Hematopoietic multipotent progenitor cell treated with erythropoietin and hydrocortisone succinate and interleukin-3 and kit ligand, for 6 days (in vitro differentiated cells): ENCODE data around the gene ZFAND5.

Source experiments
- DNase-seq: peaks from one replicate; pipeline ENCODE4 v3.0.0-alpha.2; 2015

The ZFAND5 gene

DNA sequence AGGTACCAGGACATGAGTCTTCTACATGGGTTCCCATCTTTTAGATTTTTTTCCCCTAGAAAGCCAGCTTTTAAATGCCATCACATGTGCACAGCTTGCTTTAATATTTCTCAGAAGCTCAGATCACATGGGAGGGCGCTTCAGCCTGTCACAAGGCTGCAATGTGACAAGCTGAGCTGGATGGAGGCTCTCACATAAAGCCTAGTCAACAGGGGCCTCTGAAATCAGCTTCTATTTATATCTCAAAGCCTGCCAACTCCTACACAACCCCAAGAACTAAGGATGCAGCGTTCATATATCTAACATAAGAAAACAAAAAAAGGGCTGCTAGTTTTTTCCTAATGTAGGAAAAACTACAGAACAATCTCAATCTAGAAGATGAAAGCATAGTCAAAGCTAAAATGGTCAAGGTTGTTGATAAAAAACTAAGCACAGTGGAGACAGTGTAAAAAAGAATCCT is 2.3 kb downstream of the ZFAND5 start:
- DNase-seq = peak; percentile 80

- DNase-seq = no peak
Observed at GRCh38 chr9:72362118-72362531, 2.9 kb downstream of the ZFAND5 start.

DNA sequence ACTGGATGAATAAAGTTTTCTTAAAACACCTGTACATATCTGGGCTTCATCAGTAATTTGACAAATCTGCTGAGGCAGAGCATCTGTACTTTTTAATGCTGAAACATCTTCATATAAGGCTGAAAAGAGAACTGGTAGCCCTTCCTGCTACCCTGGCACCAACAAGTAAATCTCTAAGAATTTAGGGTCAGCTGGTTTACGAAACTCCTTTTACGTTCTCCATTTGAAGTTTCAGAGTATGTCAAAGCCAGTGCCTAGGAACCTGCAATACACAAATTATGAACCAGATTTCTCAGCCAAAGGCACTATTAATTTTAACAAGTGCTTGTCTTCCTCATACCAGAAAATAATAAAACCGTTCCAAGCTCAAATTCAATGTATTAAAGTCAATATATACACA is 3.8 kb downstream of the ZFAND5 start:
- no peak for DNase-seq

DNA sequence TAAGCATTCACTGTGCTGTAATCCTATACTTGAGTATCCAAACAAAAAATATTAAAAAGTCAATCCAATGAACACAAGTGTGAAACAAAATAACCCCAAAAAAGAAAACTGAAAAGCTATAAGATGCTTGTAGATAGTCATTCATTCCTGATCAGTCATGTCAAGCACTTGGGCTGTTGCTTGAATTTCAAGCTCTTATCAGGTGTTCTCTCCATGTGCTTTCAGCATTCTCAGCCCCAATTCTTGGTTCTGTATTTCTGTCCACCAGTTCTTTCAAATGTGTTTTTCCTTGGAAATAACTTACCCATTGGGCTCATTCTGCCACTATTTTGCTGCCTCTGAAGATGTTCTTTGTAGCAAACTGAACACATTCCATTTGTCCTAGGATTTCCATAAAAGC is 4.7 kb downstream of the ZFAND5 start:
- no peak for DNase-seq

DNA sequence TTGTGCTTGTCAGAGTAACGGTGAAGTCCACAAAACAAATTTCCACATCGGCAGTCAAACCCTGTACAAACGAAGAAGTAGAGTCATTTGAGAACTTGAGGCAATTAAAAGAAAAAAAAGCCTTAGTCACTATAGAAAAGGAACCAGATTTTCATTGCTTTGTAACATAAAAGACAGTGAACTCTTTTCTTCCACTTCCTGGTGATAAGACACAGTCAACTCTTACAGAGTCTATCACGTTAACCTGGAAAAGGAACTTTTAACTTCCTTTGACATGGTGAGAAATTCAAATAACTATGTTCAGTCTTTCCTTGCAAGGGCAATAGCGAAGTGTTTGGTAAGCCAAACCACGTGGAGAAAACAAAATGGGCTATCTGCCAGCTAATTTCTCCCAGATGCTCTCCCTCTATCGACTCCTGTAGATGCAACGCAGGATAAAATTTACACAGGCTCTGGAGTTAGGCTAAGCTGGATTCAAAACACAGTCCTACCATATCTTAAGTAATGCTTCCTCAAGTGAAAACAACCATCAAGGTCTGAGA is 8.9 kb downstream of the ZFAND5 start:
- peak; percentile 54 for DNase-seq

DNA sequence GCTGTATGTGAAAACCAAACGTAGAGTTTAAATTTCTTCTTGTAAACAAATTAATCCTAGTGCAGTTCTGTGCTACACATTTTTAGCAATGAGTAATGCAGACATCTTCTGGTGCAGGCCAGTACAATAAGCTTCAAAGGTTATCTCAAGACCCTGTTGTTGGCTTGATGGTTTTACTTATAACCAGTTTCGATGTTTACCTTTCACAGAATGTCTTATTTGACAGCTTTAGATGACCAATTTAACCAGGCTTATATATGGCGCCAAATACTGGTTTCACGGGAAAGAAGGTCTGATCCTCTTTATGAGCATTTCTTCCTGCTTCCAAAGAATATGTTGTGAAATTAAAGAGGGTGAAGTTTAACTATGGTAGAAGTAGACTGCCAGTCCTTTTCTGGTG is 9.9 kb downstream of the ZFAND5 start:
- no peak for DNase-seq

DNA sequence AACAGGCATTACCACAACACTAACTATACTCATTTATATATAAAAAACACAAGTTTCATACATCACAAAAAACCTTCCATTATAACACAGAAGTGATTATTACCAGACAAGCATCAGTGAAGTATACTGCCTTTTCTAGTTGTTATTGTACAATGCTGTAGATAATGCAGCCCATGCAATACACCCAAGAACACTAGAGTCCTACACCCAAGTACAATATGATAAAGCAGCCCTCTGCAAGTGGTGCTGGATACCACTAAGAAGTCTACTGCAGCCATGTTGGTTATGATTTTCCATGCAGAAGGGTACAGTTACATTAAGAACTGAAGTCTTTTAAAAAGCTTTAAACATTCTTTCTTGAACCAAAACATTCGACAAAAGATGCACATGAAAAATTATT is 10.3 kb downstream of the ZFAND5 start:
- no peak for DNase-seq

- no peak for DNase-seq
Observed at GRCh38 chr9:72353455-72354116, 11.4 kb downstream of the ZFAND5 start.

DNA sequence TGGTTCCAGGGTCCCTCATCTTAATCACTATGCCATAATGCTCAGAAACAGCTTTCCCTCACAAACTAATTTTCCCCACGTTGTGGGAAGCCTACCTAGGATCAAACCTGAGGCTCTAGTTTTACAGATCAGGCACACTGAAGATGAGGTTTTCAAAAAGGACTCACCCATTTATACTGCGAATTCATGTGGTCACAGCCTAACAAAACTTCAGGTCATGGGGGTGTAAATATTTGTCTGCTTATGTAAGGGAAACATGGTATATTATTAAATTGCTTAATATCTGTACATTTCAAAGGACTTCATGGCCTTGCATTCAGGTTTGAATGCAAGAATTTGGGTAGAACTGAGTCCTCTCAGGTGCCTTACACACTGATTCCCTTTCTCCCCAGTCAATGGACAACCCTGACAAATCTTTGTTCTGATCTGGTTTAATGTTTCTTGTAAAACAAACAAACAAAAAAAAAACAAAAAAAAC is 12.1 kb downstream of the ZFAND5 start:
- DNase-seq = no peak

DNA sequence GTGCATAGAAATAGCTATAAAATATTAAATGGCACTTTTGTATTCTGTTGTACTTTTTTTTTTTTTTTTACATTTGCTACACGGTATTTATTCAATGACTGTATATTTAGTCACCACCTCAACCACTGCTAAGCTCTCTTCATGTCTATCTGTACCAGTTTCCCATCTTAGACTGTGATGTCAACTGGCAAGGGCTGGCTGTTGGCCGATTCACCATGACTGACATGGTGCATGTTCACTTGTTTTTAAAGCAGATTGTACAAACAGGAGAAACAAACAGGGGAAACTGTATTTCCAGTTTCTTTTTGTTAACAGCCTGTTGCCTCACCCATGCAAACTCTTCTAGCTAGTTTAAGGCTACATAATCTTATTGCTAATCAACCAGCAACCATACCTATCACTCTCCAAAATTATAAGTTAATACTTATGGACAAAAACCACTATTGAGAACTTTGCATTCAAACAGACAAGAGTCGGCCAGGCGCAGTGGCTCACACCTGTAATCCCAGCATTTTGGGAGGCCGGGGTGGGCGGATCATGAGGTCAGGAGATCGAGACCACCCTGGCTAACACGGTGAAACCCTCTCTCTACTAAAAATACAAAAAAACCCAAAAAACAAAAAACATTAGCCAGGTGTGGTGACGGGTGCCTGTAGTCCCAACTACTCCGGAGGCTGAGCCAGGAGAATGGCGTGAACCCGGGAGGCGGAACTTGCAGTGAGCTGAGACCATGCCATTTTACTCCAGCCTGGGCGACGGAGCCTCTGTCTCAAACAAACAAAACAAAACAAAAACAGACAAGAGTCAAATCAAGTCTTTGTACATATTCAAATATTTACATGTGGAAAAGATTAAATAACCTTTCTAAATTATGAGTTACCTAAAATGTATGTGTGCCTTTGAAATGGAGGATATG is 13.2 kb downstream of the ZFAND5 start:
- no peak for DNase-seq

GRCh38 chr9:72349911-72350310 is 15.1 kb downstream of the ZFAND5 start:
- no peak for DNase-seq

- DNase-seq = no peak
Observed at GRCh38 chr9:72349240-72349639, 15.8 kb downstream of the ZFAND5 start.

DNA sequence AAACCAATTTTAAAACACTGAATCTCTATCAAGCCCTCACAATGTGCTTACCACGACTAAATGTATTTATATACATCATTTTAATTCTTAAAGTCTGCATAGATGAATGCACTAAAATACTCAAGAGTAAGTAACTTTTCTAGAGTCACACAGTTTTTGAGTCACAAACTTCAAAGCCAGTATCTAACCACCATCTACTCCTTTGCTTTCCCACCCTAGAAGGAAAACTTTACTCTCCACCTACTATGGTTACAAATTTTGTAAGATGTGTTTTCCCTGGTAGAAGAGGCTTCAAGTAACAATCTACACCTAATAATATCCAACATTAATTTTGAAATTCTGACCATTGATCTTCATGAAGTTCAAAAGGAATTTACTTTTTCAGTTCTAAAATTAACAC is 18.7 kb downstream of the ZFAND5 start:
- no peak for DNase-seq

GRCh38 chr9:72338631-72339030 is 26.4 kb downstream of the ZFAND5 start:
- DNase-seq = no peak

GRCh38 chr9:72337286-72337685 is 27.7 kb downstream of the ZFAND5 start:
- no peak for DNase-seq

DNA sequence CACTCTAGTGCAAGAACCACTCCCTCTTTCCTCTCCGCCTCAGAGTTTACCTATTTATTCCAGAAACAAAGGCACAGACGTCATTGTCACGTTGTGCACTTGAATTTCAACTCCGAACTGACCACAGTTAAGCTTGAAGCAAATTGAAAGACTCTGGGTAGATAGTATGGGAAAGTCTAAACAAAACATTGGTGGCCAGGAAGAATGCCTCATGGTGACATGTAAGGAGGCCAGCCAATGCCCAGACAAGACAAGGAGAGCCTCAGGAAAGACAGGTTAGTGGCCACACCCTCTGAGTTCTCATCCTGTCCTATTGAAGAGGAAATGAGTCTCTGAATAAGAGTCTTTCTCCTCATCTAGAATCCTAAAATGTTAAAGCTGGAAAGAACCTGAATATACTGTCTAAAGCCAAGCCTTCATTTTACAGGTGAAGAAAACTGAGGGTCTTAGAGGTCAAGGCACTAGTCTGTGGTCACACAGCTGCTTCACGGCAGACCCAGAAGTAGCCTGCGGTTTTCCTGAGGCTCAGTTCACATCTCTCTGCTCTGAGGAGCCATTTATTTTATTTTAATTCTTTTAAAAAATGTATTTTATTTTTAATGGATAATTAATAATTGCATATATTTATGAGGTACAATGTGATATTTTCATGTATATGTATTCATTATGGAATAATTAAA is 30.2 kb downstream of the ZFAND5 start:
- no peak for DNase-seq

DNA sequence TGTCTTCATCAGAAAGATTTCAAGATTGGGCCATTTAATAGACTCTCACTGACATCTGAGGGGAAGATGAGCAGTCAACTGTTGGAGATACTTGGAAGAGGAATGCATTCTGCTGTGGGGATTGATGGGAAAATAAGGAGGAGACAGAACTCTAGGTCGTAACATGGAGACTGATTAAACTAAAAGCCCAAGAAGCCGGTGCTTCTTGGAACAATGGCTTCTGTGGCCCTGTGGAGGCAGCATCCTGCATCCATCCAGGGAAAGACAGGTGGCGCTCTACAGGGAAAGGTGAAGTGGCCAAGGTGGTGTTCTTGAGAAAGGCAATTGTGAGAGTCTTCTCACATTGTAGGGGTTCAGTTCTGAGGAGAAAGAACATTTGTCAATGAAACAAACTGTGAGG is 31.3 kb downstream of the ZFAND5 start:
- no peak for DNase-seq

DNA sequence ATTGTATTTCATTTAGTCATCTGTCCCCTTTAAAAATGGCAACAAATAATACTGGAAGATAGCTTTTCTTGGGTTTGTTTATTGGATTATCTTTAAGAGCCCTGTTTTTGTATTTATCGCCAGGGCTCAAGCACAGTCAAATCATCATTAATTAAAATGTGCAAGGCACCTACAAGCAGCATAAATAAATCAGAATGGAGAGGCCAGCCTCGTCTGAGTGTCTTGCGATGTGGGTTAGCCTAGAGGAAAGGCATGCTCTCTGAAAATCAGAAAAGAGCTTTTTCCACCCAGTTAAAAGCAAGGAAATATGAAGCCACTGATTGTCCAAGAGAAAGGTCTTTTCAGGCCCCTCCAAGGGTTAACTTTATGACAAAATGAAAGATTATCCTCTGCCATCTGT is 31.8 kb downstream of the ZFAND5 start:
- no peak for DNase-seq

- no peak for DNase-seq
Observed at GRCh38 chr9:72332351-72332750, 32.7 kb downstream of the ZFAND5 start.

- DNase-seq = no peak
Observed at GRCh38 chr9:72327631-72328030, 37.4 kb downstream of the ZFAND5 start.

GRCh38 chr9:72326641-72327040 is 38.4 kb downstream of the ZFAND5 start:
- DNase-seq = no peak

- DNase-seq = no peak
Observed at GRCh38 chr9:72324974-72325373, 40.0 kb downstream of the ZFAND5 start.

DNA sequence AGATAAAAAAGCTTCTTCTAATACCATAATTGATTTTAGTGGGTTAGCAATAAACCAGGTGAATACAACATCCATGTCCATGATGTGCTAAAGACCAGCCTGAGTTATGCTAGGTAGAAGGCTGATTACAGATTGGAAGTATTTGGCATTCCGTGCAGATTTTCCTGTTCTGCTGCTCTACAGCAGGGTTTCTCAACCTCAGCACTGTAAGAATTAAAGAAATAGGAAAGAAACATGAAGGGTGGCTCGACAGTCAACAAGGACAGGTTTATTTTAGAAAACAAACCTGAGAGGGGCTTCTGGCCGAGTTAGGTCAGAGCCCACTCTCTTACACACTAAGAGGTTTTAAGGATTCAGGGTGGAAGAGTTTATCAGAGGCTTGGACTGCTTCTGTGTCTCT is 42.3 kb downstream of the ZFAND5 start:
- DNase-seq = no peak
